Subcutaneous adipose tissue (tissue), 4 donors: ENCODE data around the gene TMEM14A. TPM values are rescaled to one million over a fixed set of nuclear protein-coding genes. Genes with fewer than 3 reads are reported as not detected.

Source experiments
- total RNA-seq, 4 donors: library from RNA; depleted of rRNA; stranded (reverse); fragments of >200 nt; gene quantifications; one replicate each; pipeline ENCODE4 v1.1.0, GENCODE V29; 2016
- TF ChIP-seq, protein P1 (sequence below): fragments of 450-650 bp; IDR thresholded peaks from one replicate; pipeline ENCODE4 v1.5.1; 2016; ENCODE audit warnings: low read depth, mild to moderate bottlenecking, control low read depth, antibody characterized with exemption, moderate library complexity

The TMEM14A gene
- total RNA-seq, 4 donors from 2014 or later = 12.6 to 26.9 (median 19.7) TPM

DNA sequence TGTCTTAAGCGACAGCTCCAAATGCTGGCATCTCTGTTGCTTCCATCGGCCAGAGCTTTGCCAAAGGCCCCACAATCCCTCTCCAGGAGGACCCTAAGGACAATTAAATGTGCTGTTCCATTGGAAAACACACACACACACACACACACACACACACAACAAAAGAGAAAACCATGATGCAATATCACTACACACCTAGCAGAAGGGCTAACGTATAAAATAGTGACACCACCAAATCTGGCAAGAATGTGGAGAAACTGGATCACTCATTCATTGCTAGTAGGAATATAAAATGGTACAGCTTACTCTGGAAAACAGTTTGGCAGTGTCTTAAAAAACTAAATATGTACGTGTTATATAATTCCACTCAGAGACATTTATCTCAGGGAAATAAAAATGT, 13.0 kb upstream of the TMEM14A start:
- TF ChIP-seq, protein P1, sequence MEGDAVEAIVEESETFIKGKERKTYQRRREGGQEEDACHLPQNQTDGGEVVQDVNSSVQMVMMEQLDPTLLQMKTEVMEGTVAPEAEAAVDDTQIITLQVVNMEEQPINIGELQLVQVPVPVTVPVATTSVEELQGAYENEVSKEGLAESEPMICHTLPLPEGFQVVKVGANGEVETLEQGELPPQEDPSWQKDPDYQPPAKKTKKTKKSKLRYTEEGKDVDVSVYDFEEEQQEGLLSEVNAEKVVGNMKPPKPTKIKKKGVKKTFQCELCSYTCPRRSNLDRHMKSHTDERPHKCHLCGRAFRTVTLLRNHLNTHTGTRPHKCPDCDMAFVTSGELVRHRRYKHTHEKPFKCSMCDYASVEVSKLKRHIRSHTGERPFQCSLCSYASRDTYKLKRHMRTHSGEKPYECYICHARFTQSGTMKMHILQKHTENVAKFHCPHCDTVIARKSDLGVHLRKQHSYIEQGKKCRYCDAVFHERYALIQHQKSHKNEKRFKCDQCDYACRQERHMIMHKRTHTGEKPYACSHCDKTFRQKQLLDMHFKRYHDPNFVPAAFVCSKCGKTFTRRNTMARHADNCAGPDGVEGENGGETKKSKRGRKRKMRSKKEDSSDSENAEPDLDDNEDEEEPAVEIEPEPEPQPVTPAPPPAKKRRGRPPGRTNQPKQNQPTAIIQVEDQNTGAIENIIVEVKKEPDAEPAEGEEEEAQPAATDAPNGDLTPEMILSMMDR = no peak

DNA sequence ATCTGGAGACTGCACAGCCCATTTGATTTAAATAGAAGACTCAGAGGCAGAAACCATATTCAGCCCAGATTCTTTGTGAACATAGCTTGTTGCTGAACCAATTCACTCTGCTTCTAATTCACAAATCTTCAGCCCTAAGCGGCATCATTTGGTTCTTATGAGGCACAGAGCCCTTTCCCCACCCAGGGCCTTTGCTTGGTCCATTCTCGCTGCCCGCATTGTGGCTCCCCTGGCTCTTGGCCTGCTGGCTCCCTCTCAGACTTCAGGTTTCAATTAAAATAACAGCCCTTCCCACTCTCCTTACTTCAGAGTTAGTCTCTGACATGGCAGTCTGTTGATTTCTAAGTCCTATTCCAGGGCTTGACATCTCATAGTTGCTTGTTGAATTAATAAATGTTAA, 9.4 kb upstream of the TMEM14A start:
- TF ChIP-seq, protein P1 = no peak

DNA sequence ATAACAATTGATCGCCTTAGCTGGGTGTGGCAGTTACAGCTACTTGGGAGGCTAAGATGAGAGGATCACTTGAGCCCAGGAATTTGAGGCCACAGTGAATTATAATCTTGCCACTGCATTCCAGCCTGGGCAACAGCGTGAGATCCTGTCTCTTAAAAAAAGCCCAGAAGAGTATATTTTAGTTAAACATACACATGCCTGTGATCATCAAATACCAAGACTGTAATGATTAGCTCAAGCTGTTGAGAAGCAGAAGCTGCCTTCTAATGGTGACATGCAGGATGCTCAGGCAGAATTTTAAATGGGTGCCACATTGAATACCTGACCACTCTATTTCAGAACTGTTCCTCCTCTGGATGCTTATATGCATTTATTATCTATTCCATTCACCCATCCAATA, 8.9 kb upstream of the TMEM14A start:
- TF ChIP-seq, protein P1 = no peak

DNA sequence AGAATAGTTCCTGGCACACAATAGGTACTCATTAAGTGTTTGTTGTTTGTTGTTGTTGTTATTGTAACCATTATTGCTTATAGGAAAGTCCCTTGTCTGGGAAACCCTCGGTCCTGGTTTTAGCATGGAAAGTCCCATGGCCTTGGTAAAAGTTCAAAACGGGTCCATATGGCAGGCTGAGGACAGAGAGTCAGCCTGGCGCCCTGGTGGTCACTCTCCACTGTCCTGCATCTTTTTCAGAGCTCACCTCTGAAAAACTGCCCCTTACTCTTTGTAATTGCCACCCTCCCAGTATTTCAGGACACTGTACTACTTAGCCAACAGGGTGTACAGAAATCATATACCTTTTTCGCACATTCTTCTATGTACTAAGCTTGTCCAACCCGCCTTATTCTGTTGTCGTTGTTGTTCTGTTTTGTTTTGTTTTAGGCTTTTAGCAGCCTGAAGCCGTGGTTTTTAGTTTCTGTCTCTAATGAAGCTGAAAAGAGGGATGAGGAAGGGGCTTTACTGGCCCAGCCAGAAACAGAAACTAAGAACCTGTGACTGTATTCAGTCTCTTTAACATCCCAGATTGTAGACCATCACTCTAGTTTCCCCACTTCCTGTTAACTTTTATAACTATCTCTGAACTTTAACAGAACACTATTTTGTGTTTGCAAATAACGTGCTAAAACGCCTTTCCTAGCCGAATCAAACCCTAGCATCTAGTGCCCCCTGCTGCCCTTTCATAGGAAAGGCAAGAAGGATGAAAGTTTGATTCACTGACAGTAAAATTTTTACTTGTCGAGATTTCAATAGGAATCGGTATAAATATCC, 7.6 kb upstream of the TMEM14A start:
- TF ChIP-seq, protein P1 = no peak

DNA sequence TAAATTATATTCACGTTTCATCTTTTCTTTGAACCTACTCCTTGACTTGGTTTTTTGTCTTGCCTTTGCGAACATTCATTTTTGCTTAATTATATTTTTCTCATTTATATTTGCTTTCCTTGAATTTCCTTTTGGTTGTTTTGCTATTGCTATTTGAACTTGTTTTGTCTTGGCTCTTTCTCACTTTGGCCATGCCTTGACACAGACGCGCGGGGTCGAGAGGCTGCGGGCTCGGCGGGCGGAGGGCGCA, 7.1 kb upstream of the TMEM14A start:
- TF ChIP-seq, protein P1 = no peak

DNA sequence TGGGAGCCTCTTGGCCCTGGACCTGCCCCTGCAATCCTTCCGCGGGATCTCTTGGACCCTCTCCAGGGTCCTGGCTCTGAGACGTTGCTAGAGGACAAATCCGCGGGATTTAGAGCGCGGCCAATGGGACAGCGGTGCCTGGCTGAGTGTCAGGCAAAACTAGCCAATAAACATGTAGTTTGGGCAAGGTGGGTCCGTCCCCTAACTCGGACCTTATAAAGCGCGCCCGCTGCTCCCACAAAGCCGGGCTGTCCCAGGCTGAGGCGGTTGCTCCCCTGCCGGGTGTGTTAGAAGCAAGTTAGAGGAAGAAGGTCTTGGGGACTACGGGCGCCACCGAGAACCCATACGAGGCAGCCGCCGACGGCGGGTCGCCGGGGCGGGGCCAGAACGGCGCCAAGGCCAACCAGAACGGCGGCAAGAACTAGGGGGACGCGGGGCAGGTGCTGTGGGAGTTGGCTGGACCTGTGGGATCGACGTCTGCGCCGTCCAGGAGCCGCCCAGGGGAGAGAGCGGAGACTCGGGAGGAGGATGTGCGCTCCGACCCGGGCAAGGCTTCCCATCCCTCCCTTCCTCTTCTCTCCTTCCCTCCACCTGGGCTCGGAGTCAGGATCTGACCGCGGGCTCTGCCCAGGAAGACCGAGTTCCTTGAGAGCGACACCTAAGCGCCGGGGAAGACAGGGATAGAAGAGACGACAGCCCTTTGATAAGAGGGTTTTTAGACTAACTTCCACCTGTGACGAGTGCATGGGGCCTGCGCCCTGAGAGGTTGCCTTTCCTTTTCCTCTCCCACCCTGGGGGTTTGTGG, 6.5 kb upstream of the TMEM14A start:
- TF ChIP-seq, protein P1 = no peak

DNA sequence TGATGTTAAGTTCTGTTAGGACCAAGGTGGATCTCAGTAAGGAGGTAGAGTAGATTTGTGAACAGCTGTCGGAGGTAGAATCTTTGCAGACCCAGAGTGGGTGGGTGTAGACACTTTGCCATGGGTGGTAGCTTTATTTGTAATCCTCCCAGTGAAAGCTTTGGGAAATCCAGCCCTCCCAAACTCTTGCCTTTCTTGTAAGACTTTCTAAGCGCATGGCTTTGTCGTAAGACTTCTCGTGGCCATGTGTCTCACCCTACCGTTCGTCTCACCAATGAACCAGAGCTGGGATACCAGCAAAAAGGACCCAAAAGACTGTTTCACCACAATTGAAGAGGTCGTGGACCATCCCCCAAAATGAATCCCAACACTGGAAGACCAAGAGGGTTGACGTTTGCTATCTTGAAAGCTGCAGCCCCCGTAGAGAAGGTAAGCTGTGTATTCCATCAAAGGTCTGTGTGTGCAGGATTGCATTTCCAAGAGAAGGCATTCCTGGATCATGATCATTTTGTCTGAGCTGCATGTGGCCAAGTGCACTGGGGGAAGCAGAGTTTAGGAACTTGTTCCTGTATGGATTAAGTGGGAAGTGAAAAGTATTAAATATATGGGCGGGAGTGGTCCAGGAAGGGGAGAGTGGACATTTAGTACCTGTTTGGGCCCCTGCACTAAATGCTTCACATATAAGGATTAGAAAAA, 5.8 kb upstream of the TMEM14A start:
- TF ChIP-seq, protein P1 = no peak
